D721Med (cell line): ENCODE results near the gene MSX1.

Experiments
- DNase-seq: peaks from one replicate; pipeline ENCODE4 v3.0.0; 2011; ENCODE audit warnings: low spot score; ENCODE audit not compliant: insufficient read length
- FAIRE-seq: peaks from 2 replicates; lab custom pipeline; 2011; peaks lifted over from hg19 to GRCh38; lab: Jason Lieb, UNC
- CTCF ChIP-seq: IDR thresholded peaks from 2 replicates; pipeline ENCODE4 v1.5.1; 2012; ENCODE audit warnings: mild to moderate bottlenecking, control low read depth; ENCODE audit not compliant: insufficient read depth; ENCODE audit errors: missing control alignments

The MSX1 gene

GRCh38 chr4:4853921-4854648, 5.4 kb upstream of the MSX1 start:
- no peak for TF ChIP-seq CTCF
- FAIRE-seq (no peak), DNase-seq (no peak)

DNA sequence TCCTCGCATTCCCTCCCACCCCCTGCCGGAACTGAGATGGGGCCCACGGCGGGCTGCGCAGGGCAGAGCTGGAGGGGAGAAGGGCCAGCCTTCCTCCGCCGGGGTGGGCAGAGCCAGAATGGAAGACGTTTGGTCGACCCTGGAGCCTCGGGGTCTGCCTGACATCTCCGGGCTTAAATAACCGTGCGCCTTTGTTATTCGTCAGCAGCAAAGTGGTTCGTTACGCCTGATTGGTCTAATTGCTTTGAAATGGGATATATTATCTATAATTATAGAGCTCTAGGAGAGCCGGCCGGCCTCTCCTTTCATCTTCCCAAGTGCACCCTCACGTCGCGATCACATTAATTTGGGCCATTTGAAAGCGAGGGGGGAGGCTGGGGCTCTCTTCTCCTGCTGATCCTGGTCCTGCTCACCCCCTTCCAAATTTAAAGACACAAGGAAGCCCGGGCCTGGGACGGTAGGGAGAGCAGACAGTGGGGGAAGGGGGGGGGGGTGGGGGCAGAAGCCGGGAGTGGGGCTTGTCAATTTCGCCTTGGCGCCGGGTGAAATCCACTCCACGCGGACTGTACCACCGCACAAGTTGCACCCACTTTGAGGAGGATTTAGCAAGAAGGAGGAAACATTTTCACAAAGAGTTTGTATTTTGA, 4.7 kb upstream of the MSX1 start:
- TF ChIP-seq CTCF, result no peak
- FAIRE-seq, result no peak
- no peak for DNase-seq

DNA sequence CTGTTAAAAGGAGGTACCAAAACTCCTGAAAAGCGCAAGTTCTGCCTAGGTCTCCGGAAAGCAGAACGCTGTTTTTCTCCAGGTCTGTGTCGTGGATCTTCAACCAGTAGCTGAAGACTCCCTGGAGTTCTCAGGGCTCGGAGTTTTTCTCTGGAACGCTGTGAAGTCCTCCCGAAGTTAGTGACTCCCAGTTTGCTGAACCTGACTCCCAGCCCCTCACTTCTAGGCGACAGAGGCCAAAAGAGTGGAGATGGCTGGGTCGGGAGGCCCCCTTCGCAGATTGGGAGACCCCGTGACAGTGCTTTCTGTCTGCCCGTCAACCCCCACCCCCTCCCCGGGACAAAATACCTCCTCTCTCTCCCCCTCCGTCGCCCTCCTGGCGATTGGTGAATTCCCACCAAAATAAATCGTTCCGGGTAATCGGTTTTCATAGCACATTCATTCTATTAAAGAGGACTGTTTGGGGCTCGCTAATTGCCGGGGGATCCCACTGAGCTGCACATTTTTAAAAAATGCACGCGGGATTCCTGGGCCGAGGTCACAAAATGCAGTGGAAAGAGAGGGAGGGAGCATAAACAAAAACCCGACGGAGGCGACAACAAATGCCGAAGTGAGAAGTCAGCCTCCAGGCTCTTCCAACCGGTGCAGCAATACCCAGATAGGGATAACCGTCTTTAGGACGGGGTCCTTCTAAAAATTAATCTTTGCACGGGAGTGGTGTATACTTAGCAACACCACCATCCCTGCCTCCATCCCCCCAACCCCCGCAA, 4.0 kb upstream of the MSX1 start:
- DNase-seq (no peak), FAIRE-seq (no peak)
- no peak for TF ChIP-seq CTCF

GRCh38 chr4:4856071-4857000, 3.1 kb upstream of the MSX1 start:
- DNase-seq, result no peak
- no peak for TF ChIP-seq CTCF
- no peak for FAIRE-seq

- TF ChIP-seq CTCF, result no peak
- FAIRE-seq, result no peak
- DNase-seq, result no peak
Observed at GRCh38 chr4:4857001-4857808, 2.3 kb upstream of the MSX1 start.
